ENCODE measurements around the gene PAK4. TPM values are rescaled to one million over a fixed set of nuclear protein-coding genes. Genes with fewer than 3 reads are reported as not detected.

Gene PAK4
- total and polyA plus RNA-seq, 2 of the 13 experiments (the other 11 are each of a cell fraction or from before 2014, with no cell fraction given): 9.5 to 17.8 TPM

GRCh38 chr19:39133431-39134270 is 8.1 kb downstream of the PAK4 start (continued):
- TF ChIP-seq, protein P1, sequence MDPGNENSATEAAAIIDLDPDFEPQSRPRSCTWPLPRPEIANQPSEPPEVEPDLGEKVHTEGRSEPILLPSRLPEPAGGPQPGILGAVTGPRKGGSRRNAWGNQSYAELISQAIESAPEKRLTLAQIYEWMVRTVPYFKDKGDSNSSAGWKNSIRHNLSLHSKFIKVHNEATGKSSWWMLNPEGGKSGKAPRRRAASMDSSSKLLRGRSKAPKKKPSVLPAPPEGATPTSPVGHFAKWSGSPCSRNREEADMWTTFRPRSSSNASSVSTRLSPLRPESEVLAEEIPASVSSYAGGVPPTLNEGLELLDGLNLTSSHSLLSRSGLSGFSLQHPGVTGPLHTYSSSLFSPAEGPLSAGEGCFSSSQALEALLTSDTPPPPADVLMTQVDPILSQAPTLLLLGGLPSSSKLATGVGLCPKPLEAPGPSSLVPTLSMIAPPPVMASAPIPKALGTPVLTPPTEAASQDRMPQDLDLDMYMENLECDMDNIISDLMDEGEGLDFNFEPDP (CRISPR knock-in tag; conservative IDR thresholded peaks at IDR 0.05): no peak

DNA sequence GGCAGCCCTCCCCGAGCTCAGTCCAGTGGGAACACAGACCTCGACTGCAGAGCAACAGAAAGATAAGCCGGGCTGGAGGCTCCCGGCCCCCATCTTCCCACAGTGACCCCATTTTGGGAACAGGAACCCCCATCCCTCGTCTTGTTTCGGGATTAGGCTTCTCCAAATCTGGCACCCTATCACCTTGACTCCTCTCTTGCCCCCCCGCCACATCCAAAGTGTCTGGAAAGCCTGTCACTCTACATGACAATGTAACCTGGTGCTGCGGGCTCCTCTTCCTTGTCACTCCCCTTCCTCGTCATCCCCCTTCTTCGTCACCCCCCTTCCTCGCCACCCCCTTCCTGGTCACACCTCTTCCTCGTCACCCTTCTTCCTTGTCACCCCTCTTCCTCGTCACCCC is 10.1 kb downstream of the PAK4 start:
- Histone ChIP-seq H3K36me3 (replicated peaks in 1 of 2; ENCODE audit: control insufficient read depth in 1 of 2, insufficient read depth in 2 of 2, low read length in 2 of 2) (peaks cover 2 to 13% of the 10 kb centered on the region in 2 experiments; a peak in 1 of 5 replicates), H3K9ac (ENCODE audit: insufficient read depth, low read depth, low read length) (no peak overlapping the region), H3K9me3 (ENCODE audit: low read length) (no peaks in the 10 kb centered on the region), H4K20me1 (ENCODE audit: insufficient read depth, low read length) (peaks cover 45% of the 10 kb centered on the region), H3K4me1 (ENCODE audit: insufficient read depth, low read length) (peaks cover 19% of the 10 kb centered on the region), H3K4me2 (ENCODE audit: low read depth, low read length) (no peak overlapping the region), H3K4me3 (replicated peaks in 1 of 3; ENCODE audit: insufficient read depth in 1 of 3, low read depth in 2 of 3, low read length in 3 of 3) (no peak overlapping the region), H2AFZ (ENCODE audit: low read length) (no peak overlapping the region), H3K27me3 (ENCODE audit: control insufficient read depth in 1 of 2, insufficient read depth in 2 of 2, low read length in 2 of 2) (no peaks in the 10 kb centered on the region), H3K27ac (ENCODE audit: extremely low read length, insufficient read depth, low read length) (no peak overlapping the region), H3K79me2 (ENCODE audit: insufficient read depth, low read length) (peaks cover 92% of the 10 kb centered on the region)
- BruUV-seq (replicated peaks): no TSS peak
- TF ChIP-seq CENPT (CRISPR knock-in tag; IDR thresholded peaks at IDR 0.05; ENCODE audit: low read depth) (no peak), MAZ (IDR thresholded peaks at IDR 0.05; ENCODE audit: borderline replicate concordance, low read depth, low read length) (no peak), MAZ (CRISPR knock-in tag; IDR thresholded peaks at IDR 0.05; ENCODE audit: low read depth) (no peak), MZF1 (CRISPR knock-in tag; IDR thresholded peaks at IDR 0.05; ENCODE audit: borderline replicate concordance) (no peak), ZFX (CRISPR knock-in tag; IDR thresholded peaks at IDR 0.05; ENCODE audit: low read depth) (no peak), MTA3 (CRISPR knock-in tag; IDR thresholded peaks at IDR 0.05) (no peak), ADNP (CRISPR knock-in tag; IDR thresholded peaks at IDR 0.05) (no peak), AGO2 (optimal IDR thresholded peaks at IDR 0.05; ENCODE audit: low read depth, low read length) (no peak), ZNF781 (CRISPR knock-in tag; IDR thresholded peaks at IDR 0.05; ENCODE audit: borderline replicate concordance, not compliant biosample characterization) (no peak), GTF3A (CRISPR knock-in tag; conservative IDR thresholded peaks at IDR 0.05) (no peak), CHD4 (IDR thresholded peaks at IDR 0.05; ENCODE audit: borderline replicate concordance, low read length) (no peak), KAT8 (CRISPR knock-in tag; IDR thresholded peaks at IDR 0.05) (no peak), CBFB (CRISPR knock-in tag; IDR thresholded peaks at IDR 0.05) (no peak), SMARCE1 (IDR thresholded peaks at IDR 0.05; ENCODE audit: borderline replicate concordance) (no peak), ZNF607 (CRISPR knock-in tag; IDR thresholded peaks at IDR 0.05; ENCODE audit: borderline replicate concordance) (no peak), HDAC1 (CRISPR knock-in tag; IDR thresholded peaks at IDR 0.05) (no peak), TRIM22 (IDR thresholded peaks at IDR 0.05) (no peak), CCDC6 (CRISPR knock-in tag; IDR thresholded peaks at IDR 0.05) (no peak)
- DNase-seq (ENCODE audit: low spot score) (no peak), FAIRE-seq (no peak), ATAC-seq (no peak)
- ChIA-PET POLR2A (no interaction called here), CTCF (ENCODE audit: low intra/inter-chr PET ratio, low total read pairs) (no interaction called here)
- in situ Hi-C loops (cut with HindIII; ENCODE audit: extremely low pct_ligation_motif_present, low pct_unique_long_range_greater_than_20kb) (no loop called here), intact Hi-C loops (cut with micrococcal nuclease; ENCODE audit: unreplicated experiment) (no loop called here)
- 95% methylated on average over 12 of the region's 13 CpGs for WGBS (ENCODE audit: low lambda C conversion rate)

Measured in HepG2 (cell line).